HG03460 (cell line): Measurements from ENCODE around the gene SLC15A3.
"Not testable (repeated sequence)": the region's sequence is repeated elsewhere in the genome, so short reads cannot be mapped to it uniquely, and the experiment has no call there.

Experiments
- ATAC-seq: cut with Tn5 transposase; IDR thresholded peaks from one replicate; pipeline ENCODE4 v1.9.1; 2021; ENCODE audit not compliant: unreplicated experiment

Gene SLC15A3

DNA sequence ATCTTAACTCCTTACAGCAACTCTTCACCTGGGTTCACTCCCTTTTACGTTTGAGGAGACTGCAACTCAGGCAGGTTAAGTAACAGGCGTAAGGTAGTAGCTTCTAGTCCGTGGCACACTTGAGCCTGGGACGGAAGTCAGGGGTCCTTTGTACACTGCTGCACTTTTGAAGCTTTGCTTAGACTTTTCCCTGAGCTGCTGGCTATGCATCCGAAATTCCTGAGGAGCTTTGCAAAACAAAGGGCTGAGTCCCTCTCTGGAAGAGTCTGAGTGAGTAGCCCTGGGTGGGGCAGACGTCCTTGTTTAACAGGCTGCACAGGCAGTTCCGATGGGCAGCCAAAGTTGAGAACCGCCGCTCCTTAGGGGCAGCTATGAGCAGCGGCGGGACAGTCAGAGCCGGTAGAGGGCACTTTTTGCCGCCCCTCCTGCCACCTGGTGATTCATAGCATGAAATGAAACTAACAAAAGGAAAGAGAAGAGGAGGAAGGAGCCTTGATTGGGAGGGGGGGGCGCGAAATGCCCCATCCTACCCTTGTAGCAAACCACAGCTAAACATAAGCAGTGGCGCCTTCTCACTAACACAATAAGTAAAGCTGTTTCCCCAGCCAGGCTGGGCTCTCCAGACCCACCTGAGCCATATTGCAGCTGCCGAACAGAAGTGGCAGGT, 36.6 kb downstream of the SLC15A3 start:
- peak; percentile 58 for ATAC-seq

DNA sequence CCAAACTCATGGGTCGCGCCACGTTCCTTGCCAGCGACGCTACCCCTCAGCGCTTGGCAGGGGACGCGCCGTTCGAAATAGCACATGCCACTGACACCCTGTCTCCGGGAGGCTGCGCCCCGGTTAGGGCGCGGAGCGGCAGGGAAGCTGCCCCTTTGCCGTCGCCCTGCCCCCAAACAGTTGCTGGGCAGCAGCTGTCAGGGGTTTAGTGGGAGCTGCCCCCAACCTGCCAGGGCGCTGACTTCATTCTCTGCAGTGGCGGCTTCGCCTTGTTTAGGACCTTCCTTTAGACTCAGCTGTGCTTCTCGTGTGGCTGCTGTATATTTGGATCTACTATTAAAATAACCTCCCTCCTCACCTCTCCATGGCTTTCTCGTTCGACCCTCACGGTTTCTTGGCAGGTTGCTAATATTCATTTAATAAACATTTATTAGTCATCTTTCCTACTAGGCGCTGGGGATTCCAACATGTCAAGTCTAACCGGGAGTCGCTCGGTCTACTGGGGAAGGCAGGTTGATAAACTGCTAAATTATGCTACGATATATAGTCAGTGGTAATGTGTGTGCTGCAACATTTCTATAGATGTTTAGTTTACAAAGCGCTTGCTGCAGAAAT, 37.2 kb downstream of the SLC15A3 start:
- peak; percentile 1 for ATAC-seq

DNA sequence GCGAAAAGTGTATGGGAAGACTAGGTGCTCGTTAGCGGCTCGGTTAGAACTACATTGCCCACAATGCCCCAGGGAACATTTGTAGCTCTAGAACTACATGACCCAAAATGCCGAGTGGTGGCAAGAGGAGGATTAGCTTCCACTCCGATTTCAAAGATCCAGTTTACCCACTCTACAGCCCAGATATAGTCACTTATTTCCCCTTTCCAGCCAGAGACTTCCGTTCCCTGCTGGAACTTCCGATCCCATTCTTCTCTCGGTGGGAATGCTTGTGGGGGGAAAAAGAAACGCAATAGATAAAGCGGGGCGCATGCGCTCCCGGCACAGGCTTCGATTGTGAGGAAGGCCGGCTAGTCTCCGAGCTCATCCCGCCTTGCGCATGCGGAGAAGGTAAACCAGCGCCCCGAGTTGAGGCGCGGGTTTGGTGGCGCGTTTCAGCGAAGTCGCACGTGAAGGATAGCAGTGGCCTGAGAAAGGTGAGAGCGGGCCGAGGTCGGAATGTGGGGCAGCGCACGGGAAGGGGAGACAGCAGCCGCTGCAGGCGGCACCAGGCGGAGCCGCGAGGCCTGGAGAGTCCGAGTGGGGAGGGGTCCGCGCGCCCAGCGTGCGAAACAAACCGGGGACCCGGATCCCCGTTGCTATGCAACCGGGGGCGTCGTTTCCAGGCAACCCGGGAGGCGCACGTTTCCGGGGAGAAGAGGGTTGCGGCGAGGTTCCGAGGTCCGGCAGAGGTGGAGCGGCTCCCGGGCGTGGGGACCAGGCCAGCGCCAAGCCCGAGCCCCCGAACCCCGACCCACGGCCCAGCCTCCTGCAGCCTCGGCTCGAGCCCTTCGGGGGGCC, 38.0 kb downstream of the SLC15A3 start, which contains the start of gene TMEM109:
Gene TMEM109, plus strand, starts transcription at position 366 of the 840 bp plus-strand sequence. CDS start 5,536 bp downstream, outside the sequence.
- peak; percentile 38 for ATAC-seq

DNA sequence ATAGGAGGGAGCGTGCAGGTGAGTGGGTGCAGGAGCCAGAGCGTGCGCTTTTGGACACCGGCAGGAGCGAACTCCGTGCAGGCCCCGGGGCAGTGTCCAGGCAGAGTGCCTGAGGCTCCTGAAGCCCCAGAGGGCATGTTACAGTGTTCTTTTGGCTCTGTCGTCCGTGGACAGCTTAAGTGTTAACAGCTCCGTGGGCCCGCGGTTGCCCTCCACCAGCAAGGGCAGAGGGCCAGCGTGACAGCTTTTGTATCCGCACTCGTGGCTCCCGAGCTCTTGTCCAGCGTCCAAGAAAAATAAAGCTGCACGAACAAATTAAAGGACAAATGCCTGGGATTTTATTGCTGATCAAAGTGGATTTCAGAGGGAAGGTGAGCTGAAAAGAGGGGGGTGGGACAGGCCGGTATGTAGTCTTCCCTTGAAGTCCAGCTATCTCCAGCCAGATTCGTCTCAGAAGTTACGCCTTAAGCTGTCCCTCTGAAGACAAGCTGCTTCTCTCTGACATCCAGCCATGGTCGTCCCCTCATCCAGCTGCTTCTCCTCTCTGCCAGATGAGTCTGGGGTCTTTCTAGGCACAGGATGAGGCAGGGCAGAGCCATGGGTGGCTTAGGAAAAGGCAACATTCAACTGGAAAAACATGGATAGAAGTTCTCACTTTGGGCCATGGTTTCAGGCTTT, 39.0 kb downstream of the SLC15A3 start:
- no peak for ATAC-seq

DNA sequence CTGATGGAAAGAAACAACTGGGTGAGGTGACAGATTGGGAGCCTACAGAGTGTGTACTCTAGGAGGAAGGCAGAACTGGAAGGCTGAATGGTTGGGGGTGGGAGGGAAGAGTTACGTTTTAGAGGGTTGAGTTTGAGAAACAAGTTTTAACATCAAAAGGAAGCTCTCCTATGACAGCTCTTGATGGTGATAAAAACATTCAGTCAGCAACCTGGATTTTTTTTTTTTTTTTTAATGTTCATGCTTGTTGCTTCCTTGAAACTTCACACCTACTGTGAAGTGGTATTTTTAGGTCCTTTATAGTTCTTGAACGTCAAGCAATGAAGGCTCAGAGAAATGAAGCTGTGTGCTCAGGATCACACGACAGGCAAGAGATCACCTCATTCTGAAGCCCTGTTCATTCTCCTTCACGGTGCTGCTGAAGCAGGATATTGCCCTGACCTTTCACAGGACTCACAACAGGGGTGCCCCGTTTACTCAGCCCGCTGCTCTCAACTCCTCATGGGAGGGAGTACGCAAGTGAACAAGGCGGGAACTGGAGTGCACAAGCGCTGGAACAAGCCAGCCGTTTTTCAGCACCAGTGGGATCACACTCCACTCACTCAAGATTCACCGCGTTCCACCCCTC, 39.6 kb downstream of the SLC15A3 start:
- ATAC-seq = no peak

DNA sequence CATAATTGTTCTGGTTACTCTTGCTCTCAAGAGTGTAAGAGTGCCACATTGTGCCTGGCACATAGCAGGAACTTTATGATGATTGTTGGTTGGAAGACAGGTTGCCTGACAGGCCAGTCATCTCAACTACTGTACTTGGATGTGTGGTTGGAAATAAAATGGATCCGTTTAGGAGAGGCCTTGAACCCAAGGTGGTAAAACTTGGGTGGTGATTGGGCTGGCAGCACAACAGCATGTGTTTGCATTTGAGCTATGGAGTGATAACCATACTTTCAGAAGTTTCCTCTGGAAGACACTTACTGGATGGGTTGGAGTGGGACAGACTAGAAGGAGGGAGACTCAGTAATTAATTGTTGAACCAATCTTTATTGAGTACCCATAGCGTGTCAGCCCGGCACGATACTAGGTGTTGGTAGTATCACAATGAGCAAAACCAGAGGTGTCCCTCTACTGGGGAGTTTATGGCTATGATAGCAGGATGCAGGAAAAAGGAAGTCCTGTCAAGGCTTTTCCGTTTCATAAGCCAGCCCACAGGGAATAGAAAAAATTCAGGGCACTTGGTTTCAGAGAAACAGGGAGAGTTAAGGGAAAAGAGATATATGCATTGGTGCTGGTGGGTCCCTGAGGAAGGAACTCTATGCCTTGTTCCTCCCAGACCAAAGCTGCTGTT, 41.1 kb downstream of the SLC15A3 start:
- no peak for ATAC-seq

DNA sequence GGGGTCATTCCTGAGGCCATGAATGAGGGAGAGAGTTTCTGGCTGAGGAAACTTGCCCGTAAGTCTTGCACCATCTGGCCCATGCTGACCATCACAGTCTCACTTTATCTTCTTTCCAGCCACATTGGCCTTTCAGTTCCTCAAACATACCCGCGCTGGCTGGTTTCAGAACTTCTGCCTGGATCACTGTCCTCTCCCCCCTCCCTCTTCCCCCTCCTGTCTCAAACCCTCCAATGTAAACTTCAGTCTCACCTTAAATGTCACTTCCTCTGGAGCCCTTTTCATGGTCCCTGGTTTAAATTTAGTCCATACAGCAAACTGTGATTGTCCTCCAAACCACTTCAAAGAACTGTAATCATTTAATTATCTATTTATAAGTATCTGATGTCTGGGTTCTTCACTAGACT, 41.7 kb downstream of the SLC15A3 start:
- peak; percentile 32 for ATAC-seq

DNA sequence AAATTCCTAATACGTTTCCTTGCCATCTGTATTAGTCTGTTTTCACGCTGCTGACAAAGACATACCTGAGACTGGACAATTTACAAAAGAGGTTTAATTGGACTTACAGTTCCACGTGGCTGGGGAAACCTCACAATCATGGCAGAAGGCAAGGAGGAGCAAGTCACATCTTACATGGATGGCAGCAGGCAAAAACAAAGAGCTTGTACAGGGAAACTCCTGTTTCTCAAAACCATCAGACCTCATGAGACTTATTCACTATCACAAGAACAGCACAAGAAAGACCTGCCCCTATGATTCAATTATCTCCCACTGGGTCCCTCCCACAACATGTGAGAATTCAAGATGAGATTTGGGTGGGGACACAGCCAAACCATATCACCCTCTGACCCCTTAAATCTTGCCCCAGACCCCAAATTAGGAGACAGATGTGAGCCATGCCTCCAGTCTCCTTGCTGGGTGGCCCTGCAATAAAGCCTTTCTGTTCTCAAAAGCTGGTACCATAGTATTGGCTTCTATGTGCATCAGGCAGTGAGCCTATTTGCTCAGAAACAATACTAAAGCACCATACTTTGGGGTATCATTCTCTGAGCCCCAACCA, 42.2 kb downstream of the SLC15A3 start:
- ATAC-seq = not testable (repeated sequence)

DNA sequence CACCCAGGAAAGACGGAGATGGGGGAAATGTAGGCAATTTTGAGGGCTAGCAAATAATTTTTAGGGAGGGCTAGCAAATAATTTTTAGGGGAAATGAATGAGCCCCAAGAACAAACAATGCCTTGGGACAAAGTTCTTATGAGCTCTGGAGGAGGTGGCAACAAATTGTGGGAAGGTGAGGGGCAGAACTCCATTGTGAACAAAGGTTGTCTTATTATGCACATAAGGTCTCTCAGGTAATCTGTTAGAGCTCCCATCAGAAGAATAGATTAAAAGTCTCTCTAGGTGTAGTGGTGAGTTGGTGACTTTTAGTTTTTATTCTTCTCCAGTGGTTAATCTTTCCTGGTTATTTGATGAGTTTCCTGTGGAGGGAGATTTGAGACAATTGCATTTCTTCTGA, 43.2 kb downstream of the SLC15A3 start:
- ATAC-seq = no peak

DNA sequence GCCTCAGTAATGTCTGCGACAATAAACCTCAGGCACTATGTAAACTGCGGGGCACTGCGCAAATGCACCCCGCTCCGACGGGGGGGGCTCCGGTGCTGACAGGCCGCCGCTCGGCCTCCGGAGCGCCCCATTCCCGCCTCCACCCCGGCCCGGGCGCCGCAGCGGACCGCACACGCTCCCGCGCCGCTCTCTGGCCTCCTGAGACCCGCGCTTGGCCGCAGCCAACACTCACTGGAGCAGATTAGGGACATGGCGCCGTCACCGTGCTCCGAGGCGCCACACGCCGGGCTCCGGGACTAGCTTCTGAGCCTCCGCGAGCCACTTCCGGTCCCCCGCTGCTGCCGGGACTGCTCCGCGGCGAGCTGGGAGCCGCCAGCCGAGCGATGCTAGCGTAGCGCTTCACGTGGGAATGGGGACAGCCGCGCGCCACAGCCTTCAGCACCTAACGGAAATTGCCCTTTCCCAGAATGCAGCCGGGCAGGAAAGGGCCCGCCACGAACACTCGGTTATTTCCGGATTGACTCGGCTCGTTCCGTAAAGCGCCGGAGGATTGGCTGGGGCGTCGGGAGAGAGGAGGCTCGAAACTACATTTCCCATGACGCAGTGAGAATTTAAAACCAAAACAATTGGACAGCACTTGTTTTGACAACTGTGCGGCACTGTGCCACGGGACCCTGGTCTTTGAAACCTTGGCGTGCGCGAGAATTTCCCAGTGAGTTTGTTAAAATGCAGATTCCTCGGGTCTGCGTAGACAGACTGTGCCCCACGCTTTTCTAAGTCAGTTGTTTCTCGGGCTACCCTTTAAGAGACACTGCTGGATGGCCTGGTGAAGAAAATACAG, 45.6 kb downstream of the SLC15A3 start, which contains the start of gene PRPF19:
Gene PRPF19, minus strand, starts transcription at position 454 of the 841 bp plus-strand sequence. Its CDS starts 203 bp downstream, at position 251.
- peak; percentile 67 for ATAC-seq

DNA sequence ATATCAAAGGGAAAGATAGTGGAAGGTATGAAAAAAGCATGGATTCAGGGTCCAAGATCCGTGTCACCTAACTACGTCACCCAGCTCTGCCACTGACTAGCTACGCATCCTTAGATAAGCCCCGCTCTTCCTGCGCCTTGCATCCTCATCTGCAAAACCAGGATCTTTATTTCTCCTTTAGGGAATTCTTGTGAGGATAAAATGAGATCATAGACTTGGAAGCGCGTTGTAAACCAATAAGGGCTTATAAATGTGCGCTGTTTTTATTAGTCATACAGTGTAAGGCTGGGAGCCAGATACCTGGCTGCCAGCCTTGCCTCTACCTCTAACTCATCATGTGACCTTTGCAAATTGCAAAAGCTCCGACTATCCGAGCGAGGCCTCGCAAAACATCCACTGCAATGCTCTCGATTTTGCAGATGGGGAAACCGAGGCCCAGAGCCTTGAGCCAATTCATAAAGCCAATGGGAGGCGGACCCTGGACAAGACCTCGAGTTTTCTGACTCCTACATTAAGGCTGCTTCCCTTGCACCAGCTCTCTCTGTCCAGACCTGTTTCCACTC, 46.3 kb downstream of the SLC15A3 start:
- no peak for ATAC-seq

DNA sequence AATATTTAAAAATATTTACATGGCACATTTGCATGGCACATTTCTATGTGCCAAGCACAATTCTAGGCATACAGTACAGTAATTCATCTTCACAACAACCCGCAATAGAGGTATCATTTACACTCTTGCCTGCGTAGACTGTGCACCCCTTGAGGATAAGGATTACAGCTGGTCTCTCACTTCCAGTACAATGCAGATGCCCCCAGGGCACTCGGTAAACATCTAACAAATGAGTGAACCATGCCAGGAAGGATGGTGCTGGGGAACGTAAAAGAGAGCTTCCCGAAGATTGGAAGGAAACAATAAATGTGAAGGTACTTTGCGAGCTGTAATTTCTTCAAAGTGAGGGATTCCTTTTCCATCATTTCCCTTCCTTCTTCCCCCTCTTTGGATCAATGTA, 46.9 kb downstream of the SLC15A3 start:
- no peak for ATAC-seq

DNA sequence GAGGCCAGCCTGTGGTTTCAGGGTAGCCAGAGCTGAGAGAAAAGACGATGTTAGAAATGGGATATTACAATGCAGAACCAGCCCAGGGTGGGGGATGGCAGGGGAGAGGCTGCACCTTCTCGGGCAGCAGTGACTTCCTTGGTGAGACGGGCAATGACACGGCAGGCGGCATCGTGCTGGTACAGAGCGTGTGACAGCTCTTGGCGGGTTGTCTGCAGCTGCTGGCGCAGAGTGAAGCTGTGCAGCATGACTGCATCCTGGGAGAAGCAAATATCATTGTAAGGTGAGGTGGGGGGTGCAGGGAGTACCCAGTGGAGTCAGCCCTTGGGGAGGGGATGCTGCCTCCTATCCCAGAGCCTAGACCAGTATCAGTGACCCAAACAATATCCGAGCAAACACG, 49.4 kb downstream of the SLC15A3 start:
- no peak for ATAC-seq

DNA sequence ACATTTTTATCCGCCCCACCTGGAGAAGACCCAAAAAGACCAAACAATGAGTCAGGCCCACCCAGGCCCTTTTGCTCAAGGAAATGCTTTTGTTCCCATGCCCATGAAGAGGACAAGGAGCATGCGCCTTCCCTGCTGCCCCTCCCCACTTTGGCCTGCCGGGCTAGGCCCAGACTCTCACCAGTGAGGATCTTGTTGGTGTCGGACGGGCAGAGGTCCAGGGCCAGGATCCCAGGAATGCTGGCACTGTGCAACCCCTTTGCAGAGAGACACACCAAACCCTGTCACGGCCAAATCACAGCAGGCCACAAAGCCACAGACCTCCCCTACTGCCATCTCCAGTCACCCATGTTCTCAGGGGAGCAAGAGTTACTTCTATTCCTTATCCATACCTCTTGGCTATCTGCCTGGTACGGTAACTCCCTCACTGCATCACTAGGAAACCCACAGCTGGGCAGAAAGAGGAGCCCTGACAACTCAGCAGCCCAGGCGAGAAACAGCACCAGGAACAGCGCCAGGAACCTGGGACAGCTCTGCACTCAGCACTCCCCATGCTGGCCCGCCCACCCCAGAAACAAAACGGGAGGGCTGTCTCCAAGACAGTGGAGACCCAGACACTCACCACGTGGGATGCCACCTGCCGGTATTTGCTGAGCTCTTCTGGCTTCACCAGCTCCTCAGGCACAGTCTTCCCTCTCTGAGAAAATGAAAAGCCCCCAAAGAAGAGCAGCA, 51.1 kb downstream of the SLC15A3 start:
- ATAC-seq = no peak

DNA sequence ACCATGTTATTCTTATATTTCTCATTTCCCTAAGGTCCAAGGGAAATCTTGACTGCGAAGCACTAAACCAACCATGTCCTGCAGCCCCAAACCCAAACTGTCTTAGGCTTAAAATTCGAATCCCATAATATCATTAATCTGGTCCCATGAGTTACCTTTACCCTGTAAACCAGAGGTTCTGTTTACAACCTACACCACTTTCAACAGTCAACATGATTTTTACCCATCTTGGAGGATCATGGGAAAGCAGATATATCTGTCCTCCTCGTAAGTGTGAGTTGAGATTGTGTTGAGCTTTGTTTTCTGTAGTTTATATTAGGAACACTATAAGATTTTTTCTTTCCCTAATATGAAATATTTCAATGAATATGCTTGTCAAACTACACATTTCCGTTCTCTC, 52.0 kb downstream of the SLC15A3 start:
- no peak for ATAC-seq

DNA sequence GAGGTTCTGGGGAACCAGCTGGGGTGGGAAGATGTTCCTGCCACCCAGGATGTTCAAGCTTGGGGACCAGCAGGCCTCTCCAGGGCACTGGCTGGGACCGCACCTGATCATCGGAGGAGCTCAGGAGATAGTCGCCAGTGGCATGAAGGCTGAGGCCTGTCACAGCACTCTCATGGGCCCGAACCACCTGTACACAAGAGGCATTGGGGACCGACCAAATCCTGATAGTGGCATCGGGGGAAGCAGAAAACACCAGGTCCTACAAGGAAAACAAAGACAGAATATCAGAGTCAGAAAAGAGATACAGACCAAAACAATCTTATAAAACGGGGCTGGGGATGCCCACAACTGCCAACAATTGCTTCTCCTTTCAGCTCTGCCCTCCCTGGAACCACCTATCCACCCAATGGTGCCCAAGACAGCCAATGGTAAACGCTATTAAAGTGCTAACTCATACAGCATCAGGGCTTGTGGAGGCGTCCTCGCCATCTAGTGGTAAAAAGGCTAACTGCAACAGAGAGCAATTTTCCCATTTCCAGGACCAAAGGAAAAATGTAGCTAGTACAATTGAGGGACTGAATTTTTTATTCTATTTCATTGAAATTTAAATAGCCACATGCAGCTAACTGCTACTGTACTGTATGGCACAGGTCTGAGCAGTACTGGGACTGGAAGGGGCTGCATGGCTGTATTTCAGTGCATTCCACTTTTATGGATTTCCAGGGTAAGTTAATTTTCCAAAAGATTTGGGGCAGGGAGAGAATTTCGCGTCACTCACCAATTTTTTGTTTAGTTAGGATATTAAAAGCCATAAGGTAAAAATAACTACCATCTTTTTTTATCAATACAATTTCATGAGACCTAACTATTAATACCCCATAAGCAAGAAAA, 52.7 kb downstream of the SLC15A3 start:
- no peak for ATAC-seq

DNA sequence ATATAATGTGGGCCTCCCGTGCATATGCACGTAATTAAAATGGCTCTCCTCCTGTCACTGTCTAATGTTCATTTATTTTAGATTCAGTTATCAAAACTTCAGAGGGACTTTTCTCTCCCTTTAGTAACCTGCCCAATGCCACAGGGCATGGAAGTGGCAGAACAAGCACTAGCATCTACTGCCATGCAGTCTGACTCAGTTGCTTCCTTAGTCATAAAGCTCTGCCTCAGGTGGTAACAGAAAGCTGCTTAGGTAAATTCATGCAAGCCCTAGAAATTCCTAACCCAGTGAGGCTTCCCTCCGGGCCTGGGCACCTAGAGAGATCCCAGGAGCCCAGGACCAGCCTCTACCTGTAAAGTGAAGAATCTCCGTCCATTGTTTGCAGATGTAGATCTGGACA, 54.5 kb downstream of the SLC15A3 start:
- ATAC-seq = no peak
